ENCODE results near the gene DELE1. TPM values are rescaled to one million over a fixed set of nuclear protein-coding genes. Genes with fewer than 3 reads are reported as not detected.
A peak's percentile ranks its signal among the peaks of the same experiment; 100 is the strongest.

Gene DELE1
- total and polyA plus RNA-seq, 2 donors (not counting 1 experiment from before 2014, with no cell fraction given) = 38.6 to 40.5 TPM

DNA sequence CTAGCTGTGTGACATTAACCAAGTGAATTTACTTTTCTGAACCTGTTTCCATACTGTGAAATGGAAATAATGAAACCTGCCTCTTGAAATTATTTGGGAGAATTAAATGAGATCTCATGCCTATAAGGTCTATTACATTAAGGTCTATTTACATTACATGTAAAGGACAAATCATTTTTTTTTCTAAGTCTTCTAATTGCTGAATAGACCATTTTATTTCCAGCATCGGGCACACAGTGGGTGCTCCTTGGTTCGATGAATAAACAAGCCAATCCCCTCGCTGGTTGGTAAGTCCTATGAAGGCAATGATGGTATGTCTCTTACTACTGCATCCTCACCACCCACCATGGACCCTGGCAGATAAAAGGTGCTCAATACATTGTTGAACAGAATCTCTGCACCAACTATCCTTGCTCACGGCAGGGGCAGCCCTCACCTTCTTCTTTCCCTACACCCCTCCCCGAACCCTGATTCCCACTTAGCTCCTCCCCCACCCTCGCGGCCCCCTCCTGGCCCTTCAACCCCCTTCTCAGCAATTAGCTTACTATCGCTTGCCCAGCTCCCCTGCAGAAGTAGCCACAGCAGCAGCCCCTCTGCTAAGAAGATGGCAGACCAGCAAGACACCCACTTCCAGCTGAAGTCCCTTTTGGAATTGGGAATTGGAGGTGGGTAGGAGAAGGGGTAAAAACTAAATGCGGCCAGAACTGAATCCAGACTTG, 48.5 kb upstream of the DELE1 start:
- Histone ChIP-seq H3K4me1 (ENCODE audit: control insufficient read depth, extremely low read depth, insufficient read depth, low read length) (peaks cover 5% of the 10 kb centered on the region), H3K79me2 (ENCODE audit: control insufficient read depth, insufficient read depth, low read length) (no peaks in the 10 kb centered on the region), H3K4me3 (replicated peaks in 1 of 4; ENCODE audit: control extremely low read depth in 1 of 4, insufficient read depth in 1 of 4, low read depth in 3 of 4, low read length in 4 of 4) (no peak overlapping the region), H4K20me1 (ENCODE audit: control insufficient read depth, extremely low read depth, insufficient read depth, low read length) (no peaks in the 10 kb centered on the region), H3K36me3 (ENCODE audit: control insufficient read depth, insufficient read depth, low read length) (no peaks in the 10 kb centered on the region), H3K27ac (ENCODE audit: insufficient read depth, low read length) (no peak overlapping the region), H3K9me3 (ENCODE audit: control insufficient read depth, insufficient read depth, low read depth, low read length) (no peaks in the 10 kb centered on the region), H3K27me3 (ENCODE audit: control insufficient read depth, insufficient read depth, low read length) (peaks cover 57% of the 10 kb centered on the region), H2AFZ (ENCODE audit: low read length) (no peak overlapping the region), H3K4me2 (ENCODE audit: extremely low read depth, insufficient read depth, low read length) (no peak overlapping the region), H3K9ac (ENCODE audit: insufficient read depth, low read length) (no peak overlapping the region)
- no peak for DNase-seq (ENCODE audit: low read depth in 2 of 2)
- TF ChIP-seq, protein P1, sequence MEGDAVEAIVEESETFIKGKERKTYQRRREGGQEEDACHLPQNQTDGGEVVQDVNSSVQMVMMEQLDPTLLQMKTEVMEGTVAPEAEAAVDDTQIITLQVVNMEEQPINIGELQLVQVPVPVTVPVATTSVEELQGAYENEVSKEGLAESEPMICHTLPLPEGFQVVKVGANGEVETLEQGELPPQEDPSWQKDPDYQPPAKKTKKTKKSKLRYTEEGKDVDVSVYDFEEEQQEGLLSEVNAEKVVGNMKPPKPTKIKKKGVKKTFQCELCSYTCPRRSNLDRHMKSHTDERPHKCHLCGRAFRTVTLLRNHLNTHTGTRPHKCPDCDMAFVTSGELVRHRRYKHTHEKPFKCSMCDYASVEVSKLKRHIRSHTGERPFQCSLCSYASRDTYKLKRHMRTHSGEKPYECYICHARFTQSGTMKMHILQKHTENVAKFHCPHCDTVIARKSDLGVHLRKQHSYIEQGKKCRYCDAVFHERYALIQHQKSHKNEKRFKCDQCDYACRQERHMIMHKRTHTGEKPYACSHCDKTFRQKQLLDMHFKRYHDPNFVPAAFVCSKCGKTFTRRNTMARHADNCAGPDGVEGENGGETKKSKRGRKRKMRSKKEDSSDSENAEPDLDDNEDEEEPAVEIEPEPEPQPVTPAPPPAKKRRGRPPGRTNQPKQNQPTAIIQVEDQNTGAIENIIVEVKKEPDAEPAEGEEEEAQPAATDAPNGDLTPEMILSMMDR (conservative IDR thresholded peaks at IDR 0.05 in 1 of 2, IDR thresholded peaks at IDR 0.05 in 1 of 2; ENCODE audit: low read depth in 1 of 2, low read length in 2 of 2) = no peak
- TF ChIP-seq EZH2 (IDR thresholded peaks at IDR 0.05; ENCODE audit: low read length, missing control alignments) = no peak

DNA sequence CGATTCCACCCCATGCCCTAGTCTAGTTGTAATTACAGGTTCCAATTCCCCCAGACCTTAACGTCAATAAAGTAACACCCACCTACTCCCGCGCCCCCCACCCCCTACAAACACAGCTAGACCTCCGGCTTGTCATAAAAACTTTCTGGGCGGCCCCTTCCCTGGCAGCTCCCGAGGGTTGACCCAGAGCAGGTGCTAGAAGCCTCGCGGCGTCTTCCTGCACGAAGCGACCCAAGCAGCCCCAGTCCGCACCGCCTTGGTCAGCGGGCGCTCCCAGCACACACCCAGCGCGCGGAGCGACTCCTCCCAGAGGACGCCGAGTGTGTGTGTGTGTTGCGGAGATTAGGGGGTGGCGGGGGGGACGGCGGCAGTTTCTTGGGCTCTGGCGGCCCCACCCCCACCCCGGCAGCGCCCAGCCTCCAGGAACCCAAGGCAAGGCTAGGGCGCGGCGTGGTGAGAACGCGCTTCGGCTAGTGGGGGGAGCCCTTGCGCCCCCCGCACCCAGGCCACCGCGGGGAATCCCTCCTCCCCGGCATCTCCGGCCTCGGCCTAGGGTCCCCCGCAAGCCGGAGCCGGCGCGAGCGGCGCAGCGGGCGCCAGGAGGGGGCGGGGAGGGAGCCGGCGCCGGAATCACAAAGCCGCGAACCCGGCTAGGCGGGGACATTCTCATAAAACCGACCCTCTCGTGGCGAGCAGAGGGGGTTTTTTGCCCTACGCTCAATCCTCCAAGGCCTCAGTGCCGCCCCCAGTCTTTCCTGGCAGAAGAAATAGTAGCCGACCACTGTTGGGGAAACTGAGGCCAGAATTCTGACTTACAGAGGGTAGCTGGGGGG, 47.7 kb upstream of the DELE1 start:
- no peak for DNase-seq (ENCODE audit: low read depth in 2 of 2)
- Histone ChIP-seq H3K9ac (ENCODE audit: insufficient read depth, low read length) (no peak overlapping the region), H3K4me2 (ENCODE audit: extremely low read depth, insufficient read depth, low read length) (no peak overlapping the region), H2AFZ (ENCODE audit: low read length) (no peak overlapping the region), H4K20me1 (ENCODE audit: control insufficient read depth, extremely low read depth, insufficient read depth, low read length) (no peaks in the 10 kb centered on the region), H3K36me3 (ENCODE audit: control insufficient read depth, insufficient read depth, low read length) (no peaks in the 10 kb centered on the region), H3K27ac (ENCODE audit: insufficient read depth, low read length) (no peak overlapping the region), H3K79me2 (ENCODE audit: control insufficient read depth, insufficient read depth, low read length) (no peaks in the 10 kb centered on the region), H3K27me3 (ENCODE audit: control insufficient read depth, insufficient read depth, low read length) (peaks cover 65% of the 10 kb centered on the region), H3K9me3 (ENCODE audit: control insufficient read depth, insufficient read depth, low read depth, low read length) (no peaks in the 10 kb centered on the region), H3K4me1 (ENCODE audit: control insufficient read depth, extremely low read depth, insufficient read depth, low read length) (peaks cover 5% of the 10 kb centered on the region), H3K4me3 (replicated peaks in 1 of 4; ENCODE audit: control extremely low read depth in 1 of 4, insufficient read depth in 1 of 4, low read depth in 3 of 4, low read length in 4 of 4) (peak overlapping the region in 1 of 4 experiments; percentile 34)
- TF ChIP-seq EZH2 (IDR thresholded peaks at IDR 0.05; ENCODE audit: low read length, missing control alignments) = no peak
- TF ChIP-seq, protein P1 (conservative IDR thresholded peaks at IDR 0.05 in 1 of 2, IDR thresholded peaks at IDR 0.05 in 1 of 2; ENCODE audit: low read depth in 1 of 2, low read length in 2 of 2) = no peak

DNA sequence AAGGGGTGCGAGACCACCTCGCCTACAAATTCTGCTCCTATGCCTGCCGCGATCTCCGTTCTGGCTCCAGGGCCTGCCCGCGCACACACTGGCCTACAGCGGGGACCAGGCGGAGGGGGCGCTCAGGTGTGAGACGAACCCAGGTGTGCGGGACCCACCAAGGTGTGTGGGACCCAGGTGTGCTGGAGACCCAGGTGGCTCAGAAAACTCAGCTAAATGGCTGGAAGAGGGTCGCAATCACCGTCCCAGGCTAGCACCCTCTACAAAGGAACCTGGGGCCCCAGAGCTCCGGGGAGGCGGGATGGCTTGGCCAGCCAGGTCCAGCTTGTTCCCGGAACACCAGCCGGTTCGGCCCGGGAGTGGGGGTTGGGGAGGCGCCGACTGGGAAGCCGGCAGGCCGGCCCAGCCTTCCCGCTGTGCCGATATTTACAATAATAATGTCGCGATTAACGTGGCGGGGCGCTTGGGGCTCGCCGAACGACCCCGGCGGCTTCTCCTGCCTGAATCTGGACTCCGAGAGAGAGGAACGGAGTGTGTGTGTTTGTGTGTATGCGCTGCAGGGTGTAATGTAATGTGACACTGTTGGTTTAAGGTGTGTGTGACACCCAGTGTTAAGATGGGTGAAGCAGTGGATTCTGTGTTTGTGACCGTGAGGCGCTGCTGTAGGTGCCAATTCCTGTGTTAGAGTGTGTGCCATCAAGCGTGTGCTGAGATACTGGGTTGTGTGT, 46.9 kb upstream of the DELE1 start:
- Histone ChIP-seq H3K27ac (ENCODE audit: insufficient read depth, low read length) (no peak overlapping the region), H4K20me1 (ENCODE audit: control insufficient read depth, extremely low read depth, insufficient read depth, low read length) (no peaks in the 10 kb centered on the region), H2AFZ (ENCODE audit: low read length) (no peak overlapping the region), H3K79me2 (ENCODE audit: control insufficient read depth, insufficient read depth, low read length) (no peaks in the 10 kb centered on the region), H3K36me3 (ENCODE audit: control insufficient read depth, insufficient read depth, low read length) (no peaks in the 10 kb centered on the region), H3K4me3 (replicated peaks in 1 of 4; ENCODE audit: control extremely low read depth in 1 of 4, insufficient read depth in 1 of 4, low read depth in 3 of 4, low read length in 4 of 4) (peak overlapping the region in 1 of 4 experiments; percentile 34), H3K9me3 (ENCODE audit: control insufficient read depth, insufficient read depth, low read depth, low read length) (no peaks in the 10 kb centered on the region), H3K4me1 (ENCODE audit: control insufficient read depth, extremely low read depth, insufficient read depth, low read length) (peaks cover 5% of the 10 kb centered on the region), H3K9ac (ENCODE audit: insufficient read depth, low read length) (no peak overlapping the region), H3K27me3 (ENCODE audit: control insufficient read depth, insufficient read depth, low read length) (peaks cover 66% of the 10 kb centered on the region), H3K4me2 (ENCODE audit: extremely low read depth, insufficient read depth, low read length) (no peak overlapping the region)
- TF ChIP-seq, protein P1 (conservative IDR thresholded peaks at IDR 0.05 in 1 of 2, IDR thresholded peaks at IDR 0.05 in 1 of 2; ENCODE audit: low read depth in 1 of 2, low read length in 2 of 2) = no peak
- peak; percentile 98 for TF ChIP-seq EZH2 (IDR thresholded peaks at IDR 0.05; ENCODE audit: low read length, missing control alignments)
- DNase-seq (ENCODE audit: low read depth in 2 of 2) = no peak

All from fibroblast of lung (primary cell).